VCaP (cell line): ENCODE measurements around the gene UXS1.

Experiments used
- H3K27ac ChIP-seq: fragments of 450-650 bp; 2 replicates; pipeline ENCODE4 v1.5.1; 2017
- CTCF ChIP-seq: fragments of 450-650 bp; conservative IDR thresholded peaks from 2 replicates; pipeline ENCODE4 v1.5.1; 2017; ENCODE audit warnings: mild to moderate bottlenecking, moderate library complexity

The UXS1 gene

GRCh38 chr2:106119074-106119473, 75.0 kb downstream of the UXS1 start:
- H3K27ac ChIP-seq = no peak overlapping the region
- no peak for TF ChIP-seq CTCF

GRCh38 chr2:106117882-106118684, 76.0 kb downstream of the UXS1 start:
- H3K27ac ChIP-seq = no peak overlapping the region
- no peak for TF ChIP-seq CTCF

- no peak for TF ChIP-seq CTCF
- H3K27ac ChIP-seq = no peak overlapping the region
These were observed 76.8 kb downstream of the UXS1 start for GRCh38 chr2:106117347-106117746.

GRCh38 chr2:106116248-106116647, 77.9 kb downstream of the UXS1 start:
- no peak for TF ChIP-seq CTCF

GRCh38 chr2:106115665-106116064, 78.4 kb downstream of the UXS1 start:
- no peak for TF ChIP-seq CTCF
- H3K27ac ChIP-seq = no peak overlapping the region

More at GRCh38 chr2:106116248-106116647, 77.9 kb downstream of the UXS1 start:
- no peak overlapping the region for H3K27ac ChIP-seq

- TF ChIP-seq CTCF = no peak
- no peak overlapping the region for H3K27ac ChIP-seq
These were observed 78.9 kb downstream of the UXS1 start for GRCh38 chr2:106115250-106115649.

- TF ChIP-seq CTCF = no peak
- H3K27ac ChIP-seq = peak overlapping the region; percentile 81
These were observed 79.9 kb downstream of the UXS1 start for GRCh38 chr2:106114166-106114565.
